CD14-positive monocyte (primary cell): ENCODE measurements around the gene ECHDC3. TPM values are rescaled to one million over a fixed set of nuclear protein-coding genes. Genes with fewer than 3 reads are reported as not detected.
"Not testable (repeated sequence)": the region's sequence is repeated elsewhere in the genome, so short reads cannot be mapped to it uniquely, and the experiment has no call there.

Source experiments
- DNase-seq, 3 donors: peaks; one replicate each; pipeline ENCODE4 v3.0.0-alpha.2; 2011 to 2022
- H2AFZ ChIP-seq: 2 replicates; pipeline ENCODE4 v1.6.0; 2012; ENCODE audit warnings: mild to moderate bottlenecking, low read depth, low read length, inconsistent platforms; ENCODE audit not compliant: insufficient read depth, poor library complexity, severe bottlenecking
- H3K27ac ChIP-seq, 2 donors: 1 replicate in 1 of 2; 2 replicates in 1 of 2; pipeline ENCODE4 v1.5.1; 2012 to 2013; ENCODE audit warnings: low read length in 2 of 2, control low read depth in 1 of 2, inconsistent platforms in 1 of 2, low read depth in 1 of 2, mild to moderate bottlenecking in 1 of 2
- H3K27me3 ChIP-seq, 2 donors: one replicate each; pipeline versions ENCODE4 v1.6.0 to v1.6.1; 2011 to 2013; ENCODE audit warnings: low read length in 2 of 2; ENCODE audit not compliant: control insufficient read depth in 2 of 2, insufficient read depth in 2 of 2
- H3K36me3 ChIP-seq, 2 donors: replicated peaks in 1 of 2; 1 replicate in 1 of 2; 2 replicates in 1 of 2; pipeline versions ENCODE4 v1.5.1 to v1.6.1; 2012 to 2013; ENCODE audit warnings: low read length in 2 of 2, control low read depth in 1 of 2, inconsistent platforms in 1 of 2, mild to moderate bottlenecking in 1 of 2; ENCODE audit not compliant: insufficient read depth in 2 of 2, control insufficient read depth in 1 of 2
- H3K4me1 ChIP-seq, 2 donors: 1 replicate in 1 of 2; 2 replicates in 1 of 2; pipeline versions ENCODE4 v1.5.1 to v1.6.1; 2012 to 2013; ENCODE audit warnings: low read length in 2 of 2, control low read depth in 1 of 2, inconsistent platforms in 1 of 2, mild to moderate bottlenecking in 1 of 2, moderate library complexity in 1 of 2; ENCODE audit not compliant: insufficient read depth in 2 of 2, control insufficient read depth in 1 of 2
- H3K4me2 ChIP-seq: replicated peaks from 2 replicates; pipeline ENCODE3; 2012; ENCODE audit warnings: low read length, moderate library complexity, mild to moderate bottlenecking; ENCODE audit not compliant: poor library complexity, severe bottlenecking; ENCODE audit errors: extremely low read depth
- H3K4me3 ChIP-seq, 3 experiments: fragments of 200-600 bp in 1 of 3; sonication (generic) in 1 of 3; replicated peaks in 1 of 3; 1 replicate in 2 of 3; 2 replicates in 1 of 3; pipeline ENCODE4 v1.5.1; 2011 to 2013; ENCODE audit warnings: low read length in 3 of 3, mild to moderate bottlenecking in 3 of 3, control low read depth in 2 of 3, low read depth in 2 of 3, inconsistent platforms in 1 of 3, moderate library complexity in 1 of 3
- H3K79me2 ChIP-seq: 2 replicates; pipeline ENCODE4 v1.6.0; 2012; ENCODE audit warnings: mild to moderate bottlenecking, control low read depth, inconsistent platforms, low read length, moderate library complexity; ENCODE audit not compliant: insufficient read depth
- H3K9ac ChIP-seq: 2 replicates; pipeline ENCODE4 v1.6.0; 2017; ENCODE audit warnings: low read length, mild to moderate bottlenecking; ENCODE audit not compliant: insufficient read depth, poor library complexity, severe bottlenecking
- H3K9me3 ChIP-seq, 2 donors: replicated peaks in 1 of 2; 1 replicate in 1 of 2; 2 replicates in 1 of 2; pipeline versions ENCODE4 v1.5.1 to v1.6.1; 2012 to 2013; ENCODE audit warnings: low read length in 2 of 2, control low read depth in 1 of 2; ENCODE audit not compliant: control insufficient read depth in 1 of 2, insufficient read depth in 1 of 2
- H4K20me1 ChIP-seq: 2 replicates; pipeline ENCODE4 v1.6.0; 2012; ENCODE audit warnings: mild to moderate bottlenecking, low read length, control low read depth, moderate library complexity; ENCODE audit not compliant: insufficient read depth
- H3K27ac Mint-ChIP-seq, 7 donors: one replicate each; pipeline ENCODE4 v1.8.0; 2020; ENCODE audit warnings: mild to moderate bottlenecking in 7 of 7, mixed read lengths in 7 of 7, moderate library complexity in 6 of 7, inconsistent platforms in 2 of 7
- H3K27me3 Mint-ChIP-seq, 3 donors: one replicate each; pipeline ENCODE4 v1.8.0; 2021 to 2022; ENCODE audit warnings: low read depth in 3 of 3, mild to moderate bottlenecking in 3 of 3, mixed read lengths in 3 of 3, moderate library complexity in 3 of 3, inconsistent platforms in 1 of 3
- H3K36me3 Mint-ChIP-seq, 2 donors: one replicate each; pipeline ENCODE4 v1.8.0; 2020; ENCODE audit warnings: mixed read lengths in 2 of 2, inconsistent platforms in 1 of 2, mild to moderate bottlenecking in 1 of 2
- H3K4me1 Mint-ChIP-seq: one replicate; pipeline ENCODE4 v1.8.0; 2020; ENCODE audit warnings: mild to moderate bottlenecking, mixed read lengths
- H3K4me3 Mint-ChIP-seq, 2 donors: one replicate each; pipeline ENCODE4 v1.8.0; 2020; ENCODE audit warnings: mild to moderate bottlenecking in 2 of 2, mixed read lengths in 2 of 2, moderate library complexity in 1 of 2
- H3K9me3 Mint-ChIP-seq, 7 donors: one replicate each; pipeline ENCODE4 v1.8.0; 2020 to 2022; ENCODE audit warnings: mixed read lengths in 7 of 7, mild to moderate bottlenecking in 6 of 7, moderate library complexity in 6 of 7, inconsistent platforms in 2 of 7
- CTCF ChIP-seq: fragments of 200-600 bp; IDR thresholded peaks from one replicate; pipeline ENCODE4 v1.8.0; 2022; ENCODE audit warnings: antibody characterized with exemption, mild to moderate bottlenecking
- WGBS: methylation state at CpG from one replicate; pipeline ENCODE4 v1.1.5; 2013; ENCODE audit warnings: missing lambda C conversion rate; ENCODE audit not compliant: insufficient coverage; 5-methylcytosine and 5-hydroxymethylcytosine counted together
- intact Hi-C, 2 donors: fragments of 100-400 bp; cut with micrococcal nuclease; formaldehyde crosslinking; loops; one replicate each; pipeline versions ENCODE4 v1.15.0 to v1.15.1; 2023
- polyA plus RNA-seq, 3 donors: library from polyadenylated mRNA; depleted of rRNA in 1 of 3; unstranded in 2 of 3; stranded (reverse) in 1 of 3; fragments of 300-500 nt in 2 of 3; fragments of >200 nt in 1 of 3; fragmentation: Illumina TruSeq in 2 of 3; gene quantifications; 1 replicate in 2 of 3; 2 replicates in 1 of 3; pipeline ENCODE4 v1.2.3, GENCODE V29; 2012 to 2021

The ECHDC3 gene
- polyA plus RNA-seq, 3 donors = 9.2 to 10.6 (median 9.4) TPM

GRCh38 chr10:11706895-11707567, 35.2 kb upstream of the ECHDC3 start:
- Mint-ChIP-seq H3K9me3 (peaks cover 0 to 6% (median 0%) of the 10 kb centered on the region in 7 donors), H3K4me3 (no peak overlapping the region), H3K36me3 (peaks cover 0 to 5% of the 10 kb centered on the region in 2 donors), H3K4me1 (peaks cover 34% of the 10 kb centered on the region), H3K27me3 (peaks cover 2 to 8% (median 6%) of the 10 kb centered on the region in 3 donors), H3K27ac (no peak overlapping the region)
- DNase-seq = no peak
- no peak overlapping the region for H3K27ac ChIP-seq
- intact Hi-C loops = no loop called here
- TF ChIP-seq CTCF = no peak
- H3K4me1 ChIP-seq = peaks cover 31 to 55% of the 10 kb centered on the region in 2 donors
- no peak overlapping the region for H2AFZ ChIP-seq
- H3K9me3 ChIP-seq = no peaks in the 10 kb centered on the region
- no peaks in the 10 kb centered on the region for H3K36me3 ChIP-seq
- H3K79me2 ChIP-seq = no peaks in the 10 kb centered on the region
- WGBS = 93% methylated on average over 8 of the region's 10 CpGs
- no peaks in the 10 kb centered on the region for H4K20me1 ChIP-seq
- no peaks in the 10 kb centered on the region for H3K27me3 ChIP-seq
- no peak overlapping the region for H3K4me2 ChIP-seq
- no peak overlapping the region for H3K4me3 ChIP-seq
- no peak overlapping the region for H3K9ac ChIP-seq

- 74% methylated on average over 13 of the region's 16 CpGs for WGBS
- DNase-seq = peak in 2 of 3 donors; percentile 27 to 33
- no peaks in the 10 kb centered on the region for H3K9me3 ChIP-seq
- peaks cover 42% of the 10 kb centered on the region for H3K4me1 Mint-ChIP-seq
- intact Hi-C loops = no loop called here
- H3K4me3 Mint-ChIP-seq = peak overlapping the region in 1 of 2 donors; percentile 75
- peaks cover 2 to 9% (median 6%) of the 10 kb centered on the region in 3 donors for H3K27me3 Mint-ChIP-seq
- H3K27ac Mint-ChIP-seq = peak overlapping the region in 4 of 7 donors; percentile 42 to 67 (median 57)
- TF ChIP-seq CTCF = no peak
- peaks cover 0 to 5% of the 10 kb centered on the region in 2 donors for H3K36me3 Mint-ChIP-seq
- H3K4me3 ChIP-seq = no peak overlapping the region
- H3K4me1 ChIP-seq = peaks cover 35 to 63% of the 10 kb centered on the region in 2 donors
- H3K27ac ChIP-seq = no peak overlapping the region
- H3K27me3 ChIP-seq = no peaks in the 10 kb centered on the region
- no peaks in the 10 kb centered on the region for H4K20me1 ChIP-seq
- H3K9ac ChIP-seq = no peak overlapping the region
- H3K4me2 ChIP-seq = peak overlapping the region; percentile 3
- H3K36me3 ChIP-seq = no peaks in the 10 kb centered on the region
- no peak overlapping the region for H2AFZ ChIP-seq
- no peaks in the 10 kb centered on the region for H3K79me2 ChIP-seq
- peaks cover 0 to 6% (median 0%) of the 10 kb centered on the region in 7 donors for H3K9me3 Mint-ChIP-seq
Measured at GRCh38 chr10:11707624-11708350, 34.4 kb upstream of the ECHDC3 start.

GRCh38 chr10:11708801-11709200, 33.4 kb upstream of the ECHDC3 start:
- H3K9me3 ChIP-seq, H3K79me2 ChIP-seq, H3K36me3 ChIP-seq, H3K27ac Mint-ChIP-seq, H3K4me2 ChIP-seq, DNase-seq, H3K27ac ChIP-seq, H2AFZ ChIP-seq, H3K27me3 ChIP-seq, H4K20me1 ChIP-seq, H3K4me3 Mint-ChIP-seq, H3K4me3 ChIP-seq, H3K9me3 Mint-ChIP-seq, H3K9ac ChIP-seq, intact Hi-C loops, H3K36me3 Mint-ChIP-seq: not testable (repeated sequence)
- peaks cover 43 to 71% of the 10 kb centered on the region in 2 donors for H3K4me1 ChIP-seq
- WGBS = 57% methylated on average over 1 of the region's 6 CpGs
- peaks cover 2 to 12% (median 10%) of the 10 kb centered on the region in 3 donors for H3K27me3 Mint-ChIP-seq
- peaks cover 51% of the 10 kb centered on the region for H3K4me1 Mint-ChIP-seq
